Testis (tissue), 2 donors: ENCODE measurements around the gene MYO1B.

Source experiments
- CTCF ChIP-seq, 3 experiments: fragments of 450-650 bp in 2 of 3; fragments of 200-600 bp in 1 of 3; sonication (generic) in 1 of 3; IDR thresholded peaks; one replicate each; pipeline ENCODE4 v1.5.1; 2016 to 2019; ENCODE audit warnings: antibody characterized with exemption in 3 of 3, mild to moderate bottlenecking in 2 of 3, moderate library complexity in 1 of 3
- POLR2A ChIP-seq: fragments of 450-650 bp; IDR thresholded peaks from one replicate; pipeline ENCODE4 v1.6.1; 2017; ENCODE audit warnings: antibody characterized with exemption, mild to moderate bottlenecking, moderate library complexity

- no peak for TF ChIP-seq POLR2A
- TF ChIP-seq CTCF (IDR thresholded peaks at IDR 0.05) = no peak
These were observed 96.2 kb downstream of the MYO1B start for GRCh38 chr2:191341436-191341835.
